ENCODE data around the gene SUPT3H.
"Not testable (repeated sequence)": the region's sequence is repeated elsewhere in the genome, so short reads cannot be mapped to it uniquely, and the experiment has no call there.

SUPT3H gene

GRCh38 chr6:45297320-45297719, 80.4 kb downstream of the SUPT3H start:
- no peak for TF ChIP-seq CTCF (IDR thresholded peaks at IDR 0.05; ENCODE audit: low read depth, low read length, missing control alignments)

GRCh38 chr6:45294065-45294701, 83.6 kb downstream of the SUPT3H start:
- not testable (repeated sequence) for H3K4me3 ChIP-seq (replicated peaks; ENCODE audit: low read depth, low read length); DNase-seq (ENCODE audit: extremely low read depth, low read depth)

More at GRCh38 chr6:45297320-45297719, 80.4 kb downstream of the SUPT3H start:
- no peak overlapping the region for H3K4me3 ChIP-seq (replicated peaks; ENCODE audit: low read depth, low read length)
- DNase-seq (ENCODE audit: extremely low read depth, low read depth) = no peak

- DNase-seq (ENCODE audit: extremely low read depth, low read depth) = no peak
- TF ChIP-seq CTCF (IDR thresholded peaks at IDR 0.05; ENCODE audit: low read depth, low read length, missing control alignments) = no peak
- H3K4me3 ChIP-seq (replicated peaks; ENCODE audit: low read depth, low read length) = no peak overlapping the region
Measured at GRCh38 chr6:45293306-45293705, 84.4 kb downstream of the SUPT3H start.

GRCh38 chr6:45289751-45290514, 87.8 kb downstream of the SUPT3H start:
- DNase-seq (ENCODE audit: extremely low read depth, low read depth) = no peak

GRCh38 chr6:45286707-45287106, 91.0 kb downstream of the SUPT3H start:
- not testable (repeated sequence) for DNase-seq (ENCODE audit: extremely low read depth, low read depth); H3K4me3 ChIP-seq (replicated peaks; ENCODE audit: low read depth, low read length)

More at GRCh38 chr6:45289751-45290514, 87.8 kb downstream of the SUPT3H start:
- no peak for TF ChIP-seq CTCF (IDR thresholded peaks at IDR 0.05; ENCODE audit: low read depth, low read length, missing control alignments)
- no peak overlapping the region for H3K4me3 ChIP-seq (replicated peaks; ENCODE audit: low read depth, low read length)

- no peak overlapping the region for H3K4me3 ChIP-seq (replicated peaks; ENCODE audit: low read depth, low read length)
- no peak for TF ChIP-seq CTCF (IDR thresholded peaks at IDR 0.05; ENCODE audit: low read depth, low read length, missing control alignments)
- DNase-seq (ENCODE audit: extremely low read depth, low read depth) = no peak
Measured at GRCh38 chr6:45278367-45278766, 99.4 kb downstream of the SUPT3H start.

- not testable (repeated sequence) for H3K4me3 ChIP-seq (replicated peaks; ENCODE audit: low read depth, low read length); DNase-seq (ENCODE audit: extremely low read depth, low read depth)
Measured at GRCh38 chr6:45277741-45278140, 100.0 kb downstream of the SUPT3H start.

GRCh38 chr6:45275358-45275757, 102.4 kb downstream of the SUPT3H start:
- no peak for TF ChIP-seq CTCF (IDR thresholded peaks at IDR 0.05; ENCODE audit: low read depth, low read length, missing control alignments)
- DNase-seq (ENCODE audit: extremely low read depth, low read depth) = no peak
- H3K4me3 ChIP-seq (replicated peaks; ENCODE audit: low read depth, low read length) = no peak overlapping the region
